ENCODE results near the gene SHD.
"Not testable (repeated sequence)": the region's sequence is repeated elsewhere in the genome, so short reads cannot be mapped to it uniquely, and the experiment has no call there.

Gene SHD

DNA sequence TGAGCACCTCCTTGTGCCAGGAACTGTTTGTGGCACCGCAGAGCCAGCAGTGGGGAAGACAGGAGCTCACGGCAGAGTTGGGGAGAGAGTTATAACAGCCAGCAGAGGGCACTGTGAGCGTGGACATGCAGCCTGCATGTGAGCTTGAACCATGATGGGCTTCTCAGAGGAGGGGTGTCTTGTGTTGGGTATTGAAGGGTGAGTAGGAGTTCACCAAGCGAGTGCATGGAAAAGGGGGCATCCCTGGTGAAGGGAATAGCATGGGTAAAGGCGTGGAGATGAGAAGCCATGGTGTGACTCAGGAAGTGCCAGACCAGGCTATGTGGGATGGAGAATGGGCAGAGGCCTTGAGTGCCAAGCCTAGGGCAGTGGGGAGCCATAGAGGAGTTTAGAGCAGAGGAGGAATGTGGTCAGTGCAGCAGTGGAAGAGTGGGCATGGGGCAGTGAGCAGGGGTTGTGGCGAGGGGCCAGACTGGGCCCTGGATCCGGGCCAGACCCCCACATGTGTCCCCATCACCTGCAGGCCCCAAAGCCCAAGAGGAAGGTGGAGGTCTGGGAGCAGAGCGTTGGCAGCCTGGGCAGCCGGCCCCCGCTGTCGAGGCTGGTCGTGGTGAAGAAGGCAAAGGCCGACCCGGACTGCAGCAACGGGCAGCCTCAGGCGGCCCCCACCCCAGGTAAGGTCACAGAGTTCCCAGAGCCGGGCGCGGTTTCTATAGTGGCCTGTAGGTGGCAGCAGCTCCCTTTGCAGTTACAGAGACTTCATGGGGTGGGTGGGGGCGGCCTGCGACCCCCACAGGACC lies 11.8 kb upstream of the SHD start:
- DNase-seq (ENCODE audit: low read depth in 2 of 2), result peak; percentile 28 to 30

DNA sequence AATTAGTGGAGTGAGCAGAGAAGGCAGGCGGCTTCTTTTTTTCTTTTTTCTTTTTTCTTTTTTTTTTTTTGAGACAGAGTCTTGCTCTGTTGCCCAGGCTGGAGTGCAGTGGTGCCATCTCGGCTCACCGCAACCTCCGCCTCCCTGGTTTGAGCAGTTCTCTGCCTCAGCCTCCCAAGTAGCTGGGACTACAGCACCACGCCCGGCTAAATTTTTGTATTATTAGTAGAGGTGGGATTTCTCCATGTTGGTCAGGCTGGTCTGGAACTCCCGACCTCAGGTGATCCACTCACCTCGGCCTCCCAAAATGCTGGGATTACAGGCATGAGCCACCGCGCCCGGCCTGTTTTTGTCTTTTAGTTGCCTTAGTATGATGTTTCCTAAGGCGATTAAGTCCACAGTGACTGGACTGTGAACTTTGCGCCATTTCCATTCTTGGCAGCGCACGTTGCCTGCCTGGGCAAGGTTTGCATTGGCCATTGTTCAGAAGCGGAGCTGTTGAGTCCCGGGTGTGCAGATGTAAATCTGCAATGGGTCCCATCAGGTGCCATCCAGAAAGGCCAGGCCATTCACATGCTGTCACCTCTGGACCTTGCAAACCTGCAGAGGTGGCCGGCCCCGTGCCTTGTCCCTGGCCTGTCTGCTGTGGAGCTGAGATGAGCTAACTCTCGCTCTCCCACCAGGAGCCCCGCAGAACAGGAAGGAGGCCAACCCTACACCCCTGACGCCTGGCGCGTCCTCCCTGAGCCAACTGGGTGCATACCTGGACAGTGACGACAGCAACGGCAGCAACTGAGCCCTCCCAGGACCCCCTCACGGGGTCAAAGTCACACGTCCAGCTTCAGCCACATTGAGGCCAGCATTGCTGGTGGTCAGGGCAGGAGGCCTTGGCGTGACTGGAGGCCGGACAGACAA lies 10.9 kb upstream of the SHD start:
- no peak for DNase-seq (ENCODE audit: low read depth in 2 of 2)

DNA sequence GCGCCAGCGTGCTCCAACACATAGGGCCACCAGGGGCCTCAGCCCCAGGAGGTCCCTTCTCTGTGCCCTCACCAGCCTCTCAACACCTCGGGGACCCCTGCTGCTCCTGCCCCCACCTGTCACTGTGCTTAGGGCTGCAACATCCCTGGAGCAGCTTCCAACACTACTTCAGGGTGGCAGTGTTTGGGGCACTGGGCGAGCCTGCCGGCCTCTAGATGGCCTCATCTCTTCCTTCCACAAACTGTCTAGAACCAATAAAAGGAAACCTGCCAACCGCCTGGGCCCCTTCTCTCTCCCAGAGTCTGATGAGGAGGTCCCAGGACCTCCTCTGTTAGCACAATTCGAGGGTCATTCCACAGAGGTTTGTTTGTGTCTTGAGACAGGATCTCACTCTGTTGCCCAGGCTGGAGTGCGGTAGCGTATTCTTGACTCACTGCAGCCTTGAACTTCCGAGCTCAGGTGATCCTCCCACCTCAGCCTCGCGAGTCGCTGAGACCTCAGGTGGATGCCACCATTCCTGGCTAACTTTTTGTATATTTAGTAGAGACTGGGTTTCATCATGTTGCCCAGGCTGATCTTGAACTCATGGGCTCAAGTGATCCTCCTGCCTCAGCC lies 10.1 kb upstream of the SHD start:
- no peak for DNase-seq (ENCODE audit: low read depth in 2 of 2)

DNA sequence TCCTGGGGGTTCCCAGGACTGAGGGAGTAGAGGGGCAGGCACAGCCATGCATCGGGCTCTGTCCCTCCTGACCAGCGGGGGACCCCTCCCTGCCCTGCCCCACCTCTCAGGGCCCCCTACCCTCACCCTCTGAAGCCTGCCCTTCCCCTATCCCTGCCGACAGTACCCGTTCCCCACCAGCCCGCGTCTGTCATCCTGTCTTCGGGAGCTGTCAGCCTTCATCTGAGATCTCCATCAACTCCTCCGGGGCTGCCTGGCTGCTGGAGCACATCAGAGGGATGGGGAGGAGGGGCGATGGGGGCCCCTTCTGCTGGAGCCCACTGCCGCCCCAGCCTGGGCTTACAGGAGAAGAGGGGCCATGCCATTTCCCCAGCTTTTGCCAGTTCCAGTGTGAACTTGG lies 6.2 kb upstream of the SHD start:
- no peak for DNase-seq (ENCODE audit: low read depth in 2 of 2)

DNA sequence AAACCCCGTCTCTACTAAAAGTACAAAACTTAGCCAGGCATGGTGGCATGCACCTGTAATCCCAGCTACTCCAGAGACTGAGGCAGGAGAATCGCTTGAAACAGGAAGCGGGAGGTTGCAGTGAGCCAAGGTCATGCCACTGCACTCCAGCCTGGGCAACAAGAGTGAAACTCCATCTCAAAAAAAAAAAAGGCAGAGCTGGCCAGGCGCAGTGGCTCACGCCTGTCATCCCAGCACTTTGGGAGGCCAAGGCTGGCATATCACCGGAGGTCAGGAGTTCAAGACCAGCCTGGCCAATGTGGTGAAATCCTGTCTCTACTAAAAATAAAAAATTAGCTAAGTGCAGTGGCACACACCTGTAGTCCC lies 4.8 kb upstream of the SHD start:
- not testable (repeated sequence) for DNase-seq (ENCODE audit: low read depth in 2 of 2)

DNA sequence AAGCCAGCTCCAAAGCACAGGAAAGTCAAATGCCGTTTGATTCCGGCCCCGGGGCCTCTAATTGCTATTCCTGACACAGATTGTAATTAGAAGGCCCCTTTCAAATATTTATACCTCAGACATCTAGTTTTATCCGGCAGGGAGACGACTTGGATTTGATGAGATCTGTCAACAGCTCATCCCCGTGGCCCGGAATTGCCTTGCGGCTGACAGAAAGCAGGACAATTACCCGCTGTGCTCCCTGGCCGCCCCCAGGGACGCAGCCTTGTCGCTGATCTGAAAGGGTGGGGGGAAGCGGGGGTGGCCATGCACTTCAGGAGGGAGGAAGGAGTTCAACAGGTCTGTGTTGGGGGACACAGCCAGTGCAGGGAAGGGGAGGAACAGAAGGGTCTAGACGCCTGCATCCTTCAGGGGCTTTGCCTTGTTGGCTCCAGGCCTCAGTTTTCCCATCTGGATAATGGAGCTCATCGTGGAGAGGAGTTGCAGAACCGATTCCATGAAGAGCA lies 1.8 kb upstream of the SHD start:
- no peak for DNase-seq (ENCODE audit: low read depth in 2 of 2)

DNA sequence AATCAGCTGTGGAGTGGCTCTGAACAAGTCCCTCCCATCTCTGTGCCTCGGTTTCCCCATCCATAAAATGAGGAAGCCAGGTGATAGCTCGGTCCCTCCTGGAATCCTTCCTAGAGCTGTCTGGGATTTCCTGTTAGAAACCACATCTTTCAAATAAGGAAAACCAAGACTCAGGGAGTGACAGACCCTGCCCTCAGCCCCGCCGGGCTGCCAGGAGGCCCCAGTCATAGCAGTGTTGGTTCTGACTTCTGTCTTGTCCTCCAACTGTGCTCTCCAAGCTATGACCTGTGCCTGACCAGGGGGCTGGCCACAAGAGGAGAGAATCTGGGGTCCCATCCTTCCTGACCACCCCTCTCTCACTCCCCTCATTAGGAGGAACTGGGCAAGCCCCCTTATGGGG lies 1.1 kb upstream of the SHD start:
- DNase-seq (ENCODE audit: low read depth in 2 of 2), result no peak

DNA sequence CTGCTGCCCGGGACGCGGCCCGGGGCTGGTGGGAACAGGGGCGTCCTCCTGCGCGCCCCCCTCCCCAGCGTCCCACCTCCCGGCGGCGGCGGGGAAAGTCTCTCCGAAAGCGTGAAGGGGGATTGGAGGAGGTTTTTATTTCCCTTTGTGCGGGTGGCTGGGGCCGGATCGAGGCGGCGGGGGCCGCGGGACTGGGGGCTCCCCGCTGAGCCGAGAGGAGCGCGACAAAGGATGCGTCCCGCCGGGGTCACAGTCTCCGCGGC lies 132 bp downstream of the SHD start:
- DNase-seq (ENCODE audit: low read depth in 2 of 2), result no peak

DNA sequence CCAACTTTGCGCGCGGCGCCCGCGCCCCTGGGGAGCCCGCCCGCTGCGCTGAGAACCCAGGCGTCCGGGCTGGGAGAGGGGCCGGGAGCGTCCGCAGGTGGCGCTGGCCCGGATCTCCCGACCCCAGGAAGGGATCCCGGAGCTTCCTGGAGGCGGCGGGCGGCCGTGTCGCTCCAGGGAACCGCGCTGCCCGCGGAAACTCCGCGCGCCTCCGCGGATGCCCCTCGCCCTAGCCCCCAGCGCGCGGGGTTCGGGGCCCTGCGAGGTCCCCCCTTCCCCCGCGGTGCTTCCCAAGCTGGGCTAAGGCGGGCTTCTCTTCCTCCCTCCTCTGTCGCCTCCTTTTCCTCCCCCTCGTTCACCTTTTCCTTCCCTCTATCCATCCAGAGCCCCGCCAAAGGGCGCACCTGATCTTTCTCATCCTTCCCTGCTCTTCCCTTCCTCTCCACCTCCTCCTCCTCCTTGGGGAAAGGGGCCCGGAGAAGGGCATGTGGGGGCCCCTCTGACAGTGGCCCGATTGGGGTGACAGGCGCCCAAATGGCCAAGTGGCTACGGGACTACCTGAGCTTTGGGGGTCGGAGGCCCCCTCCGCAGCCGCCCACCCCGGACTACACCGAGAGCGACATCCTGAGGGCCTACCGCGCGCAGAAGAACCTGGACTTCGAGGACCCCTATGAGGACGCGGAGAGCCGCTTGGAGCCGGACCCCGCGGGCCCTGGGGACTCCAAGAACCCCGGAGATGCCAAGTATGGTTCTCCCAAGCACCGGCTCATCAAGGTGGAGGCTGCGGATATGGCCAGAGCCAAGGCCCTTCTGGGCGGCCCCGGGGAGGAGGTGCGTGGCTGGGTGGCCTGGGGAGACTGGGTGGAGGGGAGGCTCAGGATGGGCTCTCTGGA lies 710 bp downstream of the SHD start:
- no peak for DNase-seq (ENCODE audit: low read depth in 2 of 2)

DNA sequence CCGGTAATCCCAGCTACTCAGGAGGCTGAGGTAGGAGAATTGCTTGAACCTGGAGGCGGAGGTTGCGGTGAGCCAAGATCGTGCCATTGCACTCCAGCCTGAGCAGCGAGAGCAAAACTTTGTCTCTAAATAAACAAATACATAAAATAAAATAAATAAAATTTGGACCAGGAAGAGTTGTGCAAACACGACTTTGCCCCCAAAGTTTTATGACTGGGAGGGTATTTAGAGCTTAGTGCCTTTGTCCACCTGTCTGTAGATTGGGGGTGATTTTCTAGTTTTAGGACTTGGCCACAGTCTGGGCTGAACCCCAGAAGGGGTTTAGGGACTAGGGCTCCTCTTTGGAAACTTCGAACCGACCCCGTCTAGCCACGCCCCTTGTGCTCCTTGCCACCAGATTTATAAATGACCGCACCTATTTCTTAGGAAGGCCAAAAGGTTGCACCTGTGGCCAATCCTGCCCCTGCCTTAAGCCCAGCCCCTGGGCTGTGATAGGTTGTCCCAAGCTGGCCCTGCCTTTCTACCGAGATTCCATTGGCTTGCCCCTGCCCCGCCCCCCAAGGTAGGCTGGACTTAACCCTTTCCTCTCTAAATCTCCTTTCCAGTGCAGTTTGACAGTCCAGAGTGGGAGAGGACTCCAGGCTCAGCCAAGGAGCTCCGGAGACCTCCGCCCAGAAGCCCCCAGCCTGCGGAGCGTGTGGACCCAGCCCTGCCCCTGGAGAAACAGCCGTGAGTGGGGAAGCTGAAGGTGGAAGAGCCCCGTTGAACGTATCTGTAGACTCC lies 5.3 kb downstream of the SHD start:
- no peak for DNase-seq (ENCODE audit: low read depth in 2 of 2)

DNA sequence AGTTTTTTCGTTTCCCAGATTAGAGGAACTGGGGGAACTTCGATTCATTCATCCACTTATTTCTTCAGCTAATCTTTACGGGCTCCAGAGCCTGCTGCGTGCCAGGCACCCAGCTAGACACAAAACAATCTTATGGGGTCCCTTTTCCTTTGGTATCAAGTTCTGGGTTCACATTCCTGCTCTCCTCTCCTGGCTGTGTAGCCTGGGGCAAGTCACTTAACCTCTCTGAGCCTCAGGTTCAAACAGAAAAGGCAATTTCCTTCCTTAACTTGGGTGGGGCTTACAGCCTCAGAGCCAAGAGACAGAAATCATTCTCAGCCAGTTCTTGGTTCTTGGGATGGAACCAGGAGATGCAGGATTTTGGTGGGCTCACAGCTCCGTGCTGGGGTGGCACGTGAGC lies 5.9 kb downstream of the SHD start:
- no peak for DNase-seq (ENCODE audit: low read depth in 2 of 2)

DNA sequence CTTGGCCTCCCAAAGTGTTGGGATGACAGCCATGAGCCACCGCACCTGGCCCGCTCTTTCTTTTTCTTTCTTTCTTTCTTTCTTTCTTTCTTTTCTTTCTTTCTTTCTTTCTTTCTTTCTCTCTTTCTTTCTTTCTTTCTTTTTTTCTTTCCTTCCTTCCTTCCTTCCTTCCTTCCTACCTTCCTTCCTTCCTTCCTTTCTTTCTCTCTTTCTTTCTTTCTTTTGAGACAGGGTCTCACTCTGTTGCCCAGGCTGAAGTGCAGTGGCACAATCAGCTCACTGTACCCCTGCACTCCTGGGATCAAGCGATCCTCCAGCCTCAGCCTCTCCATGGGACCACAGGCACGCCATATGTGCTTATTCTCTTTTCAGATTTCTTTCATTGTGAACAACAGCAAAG lies 7.1 kb downstream of the SHD start:
- not testable (repeated sequence) for DNase-seq (ENCODE audit: low read depth in 2 of 2)

DNA sequence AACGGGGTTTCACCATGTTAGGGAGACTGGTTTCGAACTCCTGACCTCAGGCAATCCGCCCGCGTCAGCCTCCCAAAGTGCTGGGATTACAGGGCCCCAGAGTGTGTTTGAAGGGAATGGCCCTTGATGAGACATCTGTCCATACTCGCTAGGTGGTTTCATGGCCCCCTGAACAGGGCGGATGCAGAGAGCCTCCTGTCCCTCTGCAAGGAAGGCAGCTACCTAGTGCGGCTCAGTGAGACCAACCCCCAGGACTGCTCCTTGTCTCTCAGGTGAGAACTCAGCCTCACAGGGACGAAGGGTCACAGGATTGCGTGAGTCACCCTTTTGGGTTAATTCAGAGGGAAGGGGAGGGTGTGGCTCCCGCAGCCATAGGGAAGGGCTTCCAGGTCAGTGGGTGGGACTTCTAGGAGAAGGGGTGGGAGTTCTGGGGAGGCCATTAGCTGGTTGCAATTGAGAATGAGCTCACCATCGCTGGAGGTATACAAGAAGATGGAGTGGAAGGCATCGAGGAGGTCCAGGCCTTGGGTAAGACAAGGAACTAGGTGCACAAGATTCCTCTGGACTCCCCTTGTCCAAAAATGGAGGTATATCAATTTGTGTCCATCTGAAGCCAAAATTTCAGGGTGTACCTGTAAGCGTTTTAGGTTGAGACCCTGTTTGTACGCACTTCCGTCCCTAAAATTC lies 9.2 kb downstream of the SHD start:
- DNase-seq (ENCODE audit: low read depth in 2 of 2), result no peak

DNA sequence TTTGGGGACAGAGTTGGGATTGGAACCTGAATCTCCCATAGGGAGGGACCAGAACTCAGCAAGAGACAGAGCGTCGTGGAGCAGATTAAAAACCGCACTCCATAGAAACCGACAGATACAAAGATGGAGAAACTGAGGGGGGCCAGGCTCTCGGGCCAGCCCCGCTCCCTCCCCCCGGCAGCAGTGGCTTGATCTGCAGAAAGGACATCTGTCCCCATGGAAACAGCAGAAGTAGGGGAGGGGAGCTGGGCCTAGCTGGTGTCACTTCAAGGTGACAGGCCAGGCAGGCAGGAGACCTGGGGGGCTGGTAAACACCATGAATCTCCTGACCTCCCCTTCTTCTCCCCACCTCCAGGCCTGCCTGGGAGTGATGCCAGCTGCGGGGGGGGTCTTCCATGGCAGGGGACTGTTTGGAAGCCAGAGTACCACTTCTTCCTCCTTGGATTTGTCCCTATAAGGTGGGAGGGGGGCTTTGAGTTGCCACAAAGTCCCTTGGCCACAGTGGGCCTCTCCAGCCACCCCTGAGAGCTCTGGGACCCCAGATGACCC lies 12.2 kb downstream of the SHD start:
- DNase-seq (ENCODE audit: low read depth in 2 of 2), result no peak

DNA sequence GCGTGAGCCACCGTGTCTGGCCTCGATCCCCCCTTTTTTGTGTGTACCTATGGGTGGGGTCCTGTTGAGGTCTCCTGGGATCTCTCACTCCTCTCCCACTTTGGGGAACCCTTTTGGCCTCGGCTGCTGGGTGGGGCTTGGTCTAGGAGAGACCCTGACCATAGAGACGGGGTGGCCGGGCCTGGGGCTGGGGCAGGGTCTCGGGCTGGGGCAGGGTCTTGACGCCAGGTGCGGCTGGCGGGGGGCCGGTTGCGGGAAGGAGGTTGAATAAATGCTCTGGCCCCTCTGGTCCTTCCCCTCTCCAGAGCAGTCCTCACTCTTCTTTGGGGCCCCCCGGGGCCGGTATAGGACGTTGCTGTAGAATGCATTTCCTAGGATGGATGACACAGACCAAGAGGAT lies 13.4 kb downstream of the SHD start:
- no peak for DNase-seq (ENCODE audit: low read depth in 2 of 2)

DNA sequence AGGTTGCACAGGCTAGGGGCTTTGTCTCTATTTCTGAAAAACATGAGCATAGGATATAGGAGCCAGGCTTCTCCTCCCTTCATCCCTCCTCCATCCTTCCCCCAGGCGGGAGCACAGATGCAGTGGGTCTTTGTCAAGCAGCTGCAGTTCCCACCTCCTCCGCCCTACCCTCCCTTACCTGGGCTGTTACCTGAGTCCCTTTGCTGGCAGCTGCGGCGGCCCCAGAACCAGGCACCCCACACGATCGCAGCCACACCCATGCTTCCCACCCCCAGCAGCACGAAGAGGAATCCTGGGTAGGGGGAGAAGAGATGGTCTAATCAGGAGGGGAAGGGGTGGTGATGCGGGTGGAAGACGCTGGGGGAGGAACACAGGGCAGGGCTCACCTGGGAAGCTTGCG lies 15.3 kb downstream of the SHD start:
- DNase-seq (ENCODE audit: low read depth in 2 of 2), result no peak

DNA sequence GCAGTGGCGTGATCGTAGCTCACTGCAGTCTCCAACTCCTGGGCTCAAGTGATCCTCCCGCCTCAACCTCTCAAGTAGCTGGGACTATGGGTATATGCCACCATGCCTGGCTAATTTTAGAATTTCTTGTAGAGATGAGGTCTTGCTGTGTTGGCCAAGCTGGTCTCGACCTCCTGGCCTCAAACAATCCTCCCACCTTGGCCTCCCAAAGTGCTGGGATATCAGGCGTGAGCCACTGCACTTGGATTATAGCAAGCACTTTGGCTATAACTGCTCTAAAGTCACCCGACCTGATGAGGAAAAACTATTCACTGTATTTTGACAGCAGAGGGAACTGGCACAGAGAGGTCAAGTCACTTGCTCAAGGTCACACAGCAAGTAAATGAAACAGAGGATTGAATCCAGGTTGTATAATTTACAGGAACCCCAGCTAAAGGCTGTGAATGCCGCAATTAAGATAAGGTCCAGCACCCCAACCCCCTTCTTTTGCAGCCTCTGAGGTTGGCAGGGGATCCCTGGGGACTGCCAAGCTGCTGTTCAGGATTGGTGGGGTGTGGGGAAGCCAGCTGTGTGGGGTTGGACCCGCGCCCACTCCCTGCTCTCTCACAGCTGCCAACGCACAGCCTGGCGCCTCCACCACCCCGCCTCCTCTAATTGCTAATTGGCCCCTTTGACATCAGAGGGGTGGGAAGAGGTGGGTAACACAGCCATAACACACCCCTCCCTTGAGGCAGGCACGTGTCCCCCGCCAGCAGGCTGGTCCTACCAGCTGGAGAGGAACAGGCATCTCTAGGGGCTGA lies 17.1 kb downstream of the SHD start:
- no peak for DNase-seq (ENCODE audit: low read depth in 2 of 2)

DNA sequence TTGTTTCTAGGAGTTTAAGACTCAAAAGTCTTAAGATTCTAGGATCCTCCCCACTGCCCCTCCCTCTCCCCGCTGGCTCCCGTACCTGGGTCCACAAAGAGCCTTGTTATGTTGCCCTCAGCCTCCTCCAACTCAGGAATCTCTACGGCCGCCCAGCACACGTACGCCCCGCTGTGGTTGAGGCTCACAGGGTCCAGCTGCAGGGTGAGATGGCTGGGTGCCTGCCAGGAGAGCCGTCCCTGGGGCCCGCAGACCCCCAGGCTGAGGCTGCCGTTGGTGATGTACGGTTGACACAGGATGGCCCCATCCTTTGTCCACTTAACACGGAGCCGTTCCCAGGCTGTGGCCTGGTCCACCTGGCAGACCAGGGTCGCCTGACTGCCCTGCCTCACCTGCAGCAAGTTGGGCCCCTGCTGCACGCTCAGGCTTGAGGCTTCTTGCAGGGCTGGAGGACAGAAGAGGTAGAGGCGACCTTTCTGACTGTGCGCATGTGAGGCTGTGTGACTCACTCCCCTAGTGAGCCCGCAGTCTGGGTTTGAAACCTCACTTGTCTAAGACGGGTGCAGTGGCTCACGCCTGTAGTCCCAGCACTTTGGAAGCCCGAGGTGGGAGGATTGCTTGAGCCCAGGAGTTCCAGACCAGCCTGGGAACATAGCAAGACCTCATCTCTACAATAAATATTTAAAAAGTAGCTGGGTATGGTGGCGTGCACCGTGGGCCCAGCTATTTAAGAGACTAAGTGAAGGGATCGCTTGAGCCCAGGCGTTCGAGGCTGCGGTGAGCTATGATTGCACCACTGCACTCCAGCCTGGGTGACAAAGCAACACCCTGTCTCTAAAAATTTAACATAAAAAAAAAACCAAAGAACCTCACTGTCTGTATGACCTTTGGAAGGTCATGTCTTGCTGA lies 19.1 kb downstream of the SHD start:
- DNase-seq (ENCODE audit: low read depth in 2 of 2), result no peak

Measured in stimulated activated CD8-positive, alpha-beta memory T cell treated with anti-CD3 and anti-CD28 coated beads, Interleukin-2, amount 100 ng/mL, for 1 hour (primary cell).